Measurements from ENCODE around the gene ZDHHC16. TPM values are rescaled to one million over a fixed set of nuclear protein-coding genes. Genes with fewer than 3 reads are reported as not detected.
"Not testable (repeated sequence)": the region's sequence is repeated elsewhere in the genome, so short reads cannot be mapped to it uniquely, and the experiment has no call there.

The ZDHHC16 gene
- total RNA-seq, result 10 to 100 TPM; 37.5 to 42.2 TPM

- peak within 1 kb of the TSS; percentile 87 for H3K27ac Mint-ChIP-seq
Observed at GRCh38 chr10:97445722-97446639, at the start of gene ZDHHC16, which contains the start of gene EXOSC1. Gene ZDHHC16, plus strand, starts transcription at chr10:97446175. Its CDS starts 5,501 bp downstream, at chr10:97451676. Gene EXOSC1, minus strand, starts transcription at chr10:97446006. Its CDS starts 21 bp downstream, at chr10:97445985.

DNA sequence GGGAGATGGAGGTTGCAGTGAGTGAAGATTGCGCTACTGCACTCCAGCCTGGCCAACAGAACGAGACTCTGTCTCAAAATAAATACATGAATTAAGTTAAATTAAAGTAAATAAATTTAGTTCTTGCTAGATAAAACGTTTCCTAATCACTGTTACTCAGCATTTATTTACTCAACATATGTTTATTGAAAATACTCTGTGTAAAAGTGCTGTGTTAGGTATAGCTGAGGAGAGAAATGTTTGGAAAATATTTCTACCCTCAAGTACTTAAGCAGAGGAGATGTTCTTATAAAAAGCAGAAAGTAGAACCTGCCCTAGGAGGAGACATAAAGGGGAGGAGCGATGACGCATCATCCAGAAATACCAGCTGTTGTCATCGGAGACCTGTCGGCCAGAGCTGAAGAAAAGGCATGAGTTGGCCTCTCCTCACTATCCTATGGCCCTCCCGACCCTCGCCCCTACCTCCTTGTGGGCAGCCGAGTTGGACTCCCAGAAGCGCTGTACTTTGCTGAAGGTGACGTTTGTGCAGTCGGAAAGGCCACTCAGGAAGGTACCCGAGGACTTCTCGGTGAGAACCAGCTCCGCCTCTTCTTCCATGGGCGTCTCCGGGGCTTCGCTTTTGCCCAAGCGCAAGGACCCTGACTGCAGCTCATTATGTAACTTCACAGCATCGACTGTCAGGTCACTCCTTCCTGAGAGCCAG is 46.0 kb upstream of the ZDHHC16 start:
- DNase-seq, result no peak
- H3K36me3 Mint-ChIP-seq, result peaks cover 8% of the 10 kb centered on the region
- H3K4me1 Mint-ChIP-seq, result peaks cover 6% of the 10 kb centered on the region
- H3K27me3 Mint-ChIP-seq, result no peaks in the 10 kb centered on the region
- H3K27ac Mint-ChIP-seq, result peak overlapping the region; percentile 91
- peak overlapping the region; percentile 93 for H3K4me3 Mint-ChIP-seq
- no peaks in the 10 kb centered on the region for H3K9me3 Mint-ChIP-seq

More at GRCh38 chr10:97445722-97446639, at the start of gene ZDHHC16, which contains the start of gene EXOSC1:
- H3K4me3 Mint-ChIP-seq, result peak within 1 kb of the TSS; percentile 99
- peak; percentile 92 for DNase-seq
- peaks cover 38% of the 10 kb centered on the region for H3K4me1 Mint-ChIP-seq
- H3K36me3 Mint-ChIP-seq, result peaks cover 19% of the 10 kb centered on the region
- no peaks in the 10 kb centered on the region for H3K9me3 Mint-ChIP-seq
- H3K27me3 Mint-ChIP-seq, result no peaks in the 10 kb centered on the region

DNA sequence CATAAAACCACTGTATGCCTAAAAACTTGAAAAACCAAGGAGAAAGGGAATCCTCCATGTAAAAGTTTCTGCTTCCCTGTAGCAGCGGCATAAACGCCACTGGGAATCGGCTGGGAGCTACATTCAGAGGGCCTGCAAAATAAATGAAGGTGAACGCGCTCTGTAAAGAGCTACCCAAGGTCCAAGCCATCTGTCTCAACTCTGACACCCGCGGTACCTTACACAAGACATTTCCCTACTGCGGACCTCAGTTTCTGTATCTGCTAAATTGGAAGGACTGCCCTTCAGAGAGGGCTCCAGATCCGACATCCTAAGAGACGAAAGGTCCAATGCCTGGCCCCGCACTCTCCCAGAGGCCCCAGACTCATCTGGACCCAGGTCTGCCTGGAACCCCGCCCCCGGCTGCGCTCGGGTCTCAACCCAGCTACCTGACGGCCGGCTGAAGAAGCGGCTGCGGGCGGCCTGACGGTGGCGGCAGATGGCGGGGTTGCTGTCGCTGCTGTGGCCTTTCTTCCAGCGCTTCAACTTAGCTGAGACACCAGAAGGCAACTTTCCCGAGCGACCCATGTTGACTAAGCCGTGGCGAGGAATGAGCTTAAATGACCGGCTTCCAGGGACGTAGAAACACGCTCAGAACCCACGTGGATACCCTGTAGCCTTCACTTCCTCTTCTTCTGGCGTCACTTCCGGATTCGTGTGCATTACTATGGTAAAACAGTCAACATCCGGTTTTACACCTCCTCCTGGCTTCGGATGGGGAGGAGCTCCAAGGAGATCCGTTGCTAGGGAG is 45.1 kb upstream of the ZDHHC16 start, which contains the start of gene RRP12:
RRP12 (minus strand) TSS at position 676 of the 790 bp plus-strand sequence; CDS start at position 567, 109 bp downstream.
- no peaks in the 10 kb centered on the region for H3K27me3 Mint-ChIP-seq
- peak within 1 kb of the TSS; percentile 93 for H3K4me3 Mint-ChIP-seq
- H3K27ac Mint-ChIP-seq, result peak within 1 kb of the TSS; percentile 91
- no peaks in the 10 kb centered on the region for H3K9me3 Mint-ChIP-seq
- peaks cover 8% of the 10 kb centered on the region for H3K36me3 Mint-ChIP-seq
- peak; percentile 81 for DNase-seq
- H3K4me1 Mint-ChIP-seq, result peaks cover 6% of the 10 kb centered on the region

DNA sequence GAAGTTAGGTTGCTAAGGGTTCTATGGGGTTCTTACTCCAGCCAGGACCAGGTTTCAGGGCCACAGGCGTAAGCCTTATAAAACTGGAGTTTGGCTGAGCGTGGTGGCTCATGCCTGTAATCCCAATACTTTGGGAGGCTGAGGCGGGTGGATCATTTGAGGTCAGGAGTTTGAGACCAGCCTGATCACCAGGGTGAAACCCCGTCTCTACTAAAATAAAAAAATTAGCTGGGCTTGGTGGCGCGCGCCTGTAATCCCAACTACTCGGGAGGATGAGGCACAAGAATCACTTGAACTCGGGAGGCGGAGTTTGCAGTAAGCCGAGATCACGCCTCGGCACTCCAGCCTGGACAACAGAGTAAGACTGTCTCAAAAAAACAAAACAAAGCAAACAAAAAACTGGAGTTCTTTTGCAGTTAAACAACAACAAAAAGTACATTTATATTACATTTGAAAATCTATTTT is 44.5 kb upstream of the ZDHHC16 start:
- Mint-ChIP-seq H3K4me3 (peak overlapping the region; percentile 93), H3K36me3 (peaks cover 3% of the 10 kb centered on the region), H3K9me3 (no peaks in the 10 kb centered on the region), H3K27ac (peak overlapping the region; percentile 91), H3K27me3 (no peaks in the 10 kb centered on the region), H3K4me1 (peaks cover 9% of the 10 kb centered on the region)
- DNase-seq, result no peak

DNA sequence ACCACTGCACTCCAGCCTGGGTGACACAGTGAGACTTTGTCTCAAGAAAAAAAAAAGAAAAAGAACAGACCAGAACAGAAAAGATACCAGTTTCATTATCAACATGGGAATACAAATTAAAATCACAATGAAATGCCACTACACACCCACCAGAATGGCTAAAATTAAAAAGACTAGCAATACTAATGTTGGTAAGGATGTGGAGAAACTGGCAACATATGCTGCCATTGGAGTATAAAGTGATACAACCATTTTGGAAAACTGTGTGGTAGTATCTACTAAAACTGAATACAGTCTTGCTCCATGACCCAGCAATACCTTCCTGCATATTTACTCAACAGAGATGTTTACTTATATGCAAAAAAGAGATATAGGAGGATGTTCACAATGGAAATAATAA is 41.9 kb upstream of the ZDHHC16 start:
- Mint-ChIP-seq H3K4me1 (peaks cover 17% of the 10 kb centered on the region), H3K9me3 (no peaks in the 10 kb centered on the region), H3K27ac (no peak overlapping the region), H3K36me3 (peaks cover 3% of the 10 kb centered on the region), H3K27me3 (no peaks in the 10 kb centered on the region), H3K4me3 (no peak overlapping the region)
- no peak for DNase-seq

GRCh38 chr10:97406064-97406463 is 39.9 kb upstream of the ZDHHC16 start:
- H3K9me3 Mint-ChIP-seq, result no peaks in the 10 kb centered on the region
- H3K27ac Mint-ChIP-seq, result no peak overlapping the region
- H3K36me3 Mint-ChIP-seq, result no peaks in the 10 kb centered on the region

GRCh38 chr10:97406483-97406882 is 39.5 kb upstream of the ZDHHC16 start:
- H3K27me3 Mint-ChIP-seq, H3K27ac Mint-ChIP-seq, DNase-seq, H3K4me3 Mint-ChIP-seq, H3K36me3 Mint-ChIP-seq, H3K9me3 Mint-ChIP-seq: not testable (repeated sequence)
- peaks cover 13% of the 10 kb centered on the region for H3K4me1 Mint-ChIP-seq

More at GRCh38 chr10:97406064-97406463, 39.9 kb upstream of the ZDHHC16 start:
- H3K4me1 Mint-ChIP-seq, result peaks cover 17% of the 10 kb centered on the region
- no peak overlapping the region for H3K4me3 Mint-ChIP-seq
- DNase-seq, result no peak
- no peaks in the 10 kb centered on the region for H3K27me3 Mint-ChIP-seq

DNA sequence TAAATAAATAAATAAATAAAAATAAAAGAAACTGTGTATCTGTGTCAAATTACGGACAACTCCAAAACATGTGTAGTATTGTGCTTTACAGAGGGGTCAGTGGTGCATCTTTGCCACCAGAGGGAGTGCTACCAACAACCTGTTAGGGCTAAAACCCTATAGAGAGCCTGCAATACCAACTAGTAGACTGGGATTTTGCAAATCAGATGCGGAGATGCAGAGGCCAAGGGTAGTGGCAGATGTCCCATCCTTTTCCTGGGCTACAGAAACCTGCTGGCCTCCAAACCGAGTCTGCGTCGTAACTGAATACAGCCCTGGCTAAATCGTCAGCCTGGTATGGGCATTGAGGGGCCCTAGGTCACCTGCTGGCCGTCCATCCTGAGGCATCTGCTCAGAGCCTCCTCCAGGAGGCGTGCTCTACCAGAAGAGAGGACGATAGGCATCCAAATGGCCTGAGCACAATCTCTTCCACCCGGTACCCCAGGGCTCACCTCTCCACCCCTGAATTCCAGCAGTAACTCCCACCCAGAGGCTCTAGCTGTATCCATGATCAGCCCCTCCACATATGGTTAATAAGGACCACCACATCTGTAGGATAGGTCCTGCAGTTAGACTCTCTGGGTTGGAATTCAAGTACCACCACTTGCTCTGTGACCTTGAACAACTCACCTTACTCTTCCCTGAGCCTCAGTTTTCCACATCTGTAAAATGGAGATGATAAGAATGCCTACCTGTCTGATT is 38.6 kb upstream of the ZDHHC16 start:
- peaks cover 11% of the 10 kb centered on the region for H3K4me1 Mint-ChIP-seq
- peak overlapping the region; percentile 19 for H3K4me3 Mint-ChIP-seq
- no peaks in the 10 kb centered on the region for H3K36me3 Mint-ChIP-seq
- DNase-seq, result peak; percentile 64
- H3K27me3 Mint-ChIP-seq, result no peaks in the 10 kb centered on the region
- no peaks in the 10 kb centered on the region for H3K9me3 Mint-ChIP-seq
- H3K27ac Mint-ChIP-seq, result no peak overlapping the region

GRCh38 chr10:97407952-97408248 is 38.1 kb upstream of the ZDHHC16 start:
- H3K27ac Mint-ChIP-seq, result no peak overlapping the region
- no peak for DNase-seq
- H3K4me1 Mint-ChIP-seq, result peaks cover 14% of the 10 kb centered on the region
- H3K36me3 Mint-ChIP-seq, result no peaks in the 10 kb centered on the region
- no peak overlapping the region for H3K4me3 Mint-ChIP-seq
- no peaks in the 10 kb centered on the region for H3K27me3 Mint-ChIP-seq
- no peaks in the 10 kb centered on the region for H3K9me3 Mint-ChIP-seq

DNA sequence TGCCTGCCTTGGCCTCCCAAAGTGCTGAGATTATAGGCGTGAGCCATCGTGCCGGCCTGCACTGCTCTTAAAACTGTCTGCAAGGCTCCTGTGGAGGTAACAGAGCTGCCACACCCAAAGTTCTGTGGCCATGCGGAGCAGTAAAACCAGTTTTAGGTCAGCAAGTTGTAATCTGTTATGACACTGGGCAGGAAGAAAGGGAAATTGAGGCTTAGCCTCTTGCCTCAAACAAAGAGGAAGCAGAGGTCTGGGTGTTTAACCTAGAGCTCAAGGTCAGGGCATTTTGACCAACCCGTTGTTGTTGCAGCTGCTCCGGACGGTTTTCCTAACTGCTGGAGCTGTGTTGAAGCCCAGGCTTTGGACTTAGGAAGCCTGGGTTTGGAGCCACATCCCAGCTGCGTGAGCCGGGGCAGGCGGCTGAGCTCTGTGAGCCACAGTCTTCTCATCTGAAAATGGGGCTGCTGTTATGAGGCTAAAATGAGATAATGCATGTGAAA is 37.4 kb upstream of the ZDHHC16 start:
- Mint-ChIP-seq H3K4me1 (peaks cover 17% of the 10 kb centered on the region), H3K27me3 (no peaks in the 10 kb centered on the region), H3K4me3 (no peak overlapping the region), H3K36me3 (no peaks in the 10 kb centered on the region), H3K9me3 (no peaks in the 10 kb centered on the region), H3K27ac (no peak overlapping the region)
- DNase-seq, result no peak

GRCh38 chr10:97411406-97411805 is 34.6 kb upstream of the ZDHHC16 start:
- H3K4me3 Mint-ChIP-seq, result no peak overlapping the region
- H3K27ac Mint-ChIP-seq, result no peak overlapping the region
- H3K36me3 Mint-ChIP-seq, result peaks cover 7% of the 10 kb centered on the region
- DNase-seq, result no peak
- no peaks in the 10 kb centered on the region for H3K27me3 Mint-ChIP-seq
- H3K4me1 Mint-ChIP-seq, result peaks cover 40% of the 10 kb centered on the region
- H3K9me3 Mint-ChIP-seq, result no peaks in the 10 kb centered on the region

- DNase-seq, result peak; percentile 66
- Mint-ChIP-seq H3K27ac (peak overlapping the region; percentile 73), H3K4me3 (peak overlapping the region; percentile 5), H3K4me1 (peaks cover 45% of the 10 kb centered on the region), H3K9me3 (no peaks in the 10 kb centered on the region), H3K27me3 (no peaks in the 10 kb centered on the region), H3K36me3 (peaks cover 10% of the 10 kb centered on the region)
Observed at GRCh38 chr10:97412891-97413304, 33.1 kb upstream of the ZDHHC16 start.

GRCh38 chr10:97416565-97416964 is 29.4 kb upstream of the ZDHHC16 start:
- Mint-ChIP-seq H3K9me3 (peaks cover 2% of the 10 kb centered on the region), H3K4me3 (peak overlapping the region; percentile 18), H3K36me3 (peaks cover 20% of the 10 kb centered on the region), H3K27me3 (no peaks in the 10 kb centered on the region), H3K4me1 (peaks cover 65% of the 10 kb centered on the region), H3K27ac (peak overlapping the region; percentile 84)
- no peak for DNase-seq

GRCh38 chr10:97423757-97424098 is 22.2 kb upstream of the ZDHHC16 start:
- H3K27me3 Mint-ChIP-seq, DNase-seq, H3K9me3 Mint-ChIP-seq: not testable (repeated sequence)
- Mint-ChIP-seq H3K36me3 (peaks cover 38% of the 10 kb centered on the region), H3K4me3 (peak overlapping the region; percentile 58), H3K27ac (peak overlapping the region; percentile 94), H3K4me1 (peaks cover 47% of the 10 kb centered on the region)

All from activated naive CD8-positive, alpha-beta T cell treated with anti-CD3 and anti-CD28 coated beads for 36 hours (primary cell).